AG10803 (cell line): ENCODE data around the gene STAT4.

Source experiments
- DNase-seq: peaks from one replicate; pipeline ENCODE4 v3.0.0; 2010; ENCODE audit warnings: low read depth
- H3K4me3 ChIP-seq: 2 replicates; pipeline ENCODE4 v1.5.1; 2011; ENCODE audit warnings: mild to moderate bottlenecking, low read length, control low read depth
- CTCF ChIP-seq: conservative IDR thresholded peaks from 2 replicates; pipeline ENCODE4 v1.5.1; 2011; ENCODE audit warnings: mild to moderate bottlenecking, low read length, control low read depth, inconsistent platforms

Gene STAT4

DNA sequence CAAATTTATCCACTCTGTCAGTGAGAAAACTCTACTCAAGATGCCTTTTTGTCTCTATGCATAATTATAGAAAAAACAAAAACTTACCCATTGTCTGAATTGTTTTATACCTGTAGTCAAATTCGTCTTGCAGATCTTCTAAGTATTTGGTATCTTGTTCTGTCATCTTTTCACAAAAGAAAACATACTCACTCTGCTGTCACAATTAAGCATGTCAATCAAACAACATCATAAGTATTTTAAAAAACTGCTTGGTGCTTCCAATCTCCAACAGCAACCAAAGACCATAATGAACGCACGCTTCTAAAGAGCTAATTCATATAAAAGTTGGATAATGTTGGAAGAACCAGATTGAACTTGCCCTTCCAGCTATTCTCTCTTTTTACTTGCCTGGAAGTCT lies 81.2 kb downstream of the STAT4 start:
- no peak for TF ChIP-seq CTCF
- H3K4me3 ChIP-seq = no peak overlapping the region
- DNase-seq = no peak

DNA sequence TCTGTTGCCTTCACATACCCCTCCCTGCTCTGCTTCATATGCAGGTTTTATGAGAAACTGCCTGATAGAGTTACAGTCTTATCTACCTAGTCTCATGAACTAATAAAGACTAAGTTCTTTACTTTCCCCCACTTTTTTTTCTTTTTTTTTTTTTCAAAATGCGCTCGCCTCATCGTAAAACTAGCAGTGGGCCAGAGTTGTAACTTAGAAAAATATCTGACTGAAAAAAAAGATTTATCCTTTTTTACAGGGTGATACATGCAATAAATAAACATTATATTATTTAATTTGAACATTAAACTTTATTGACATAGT lies 83.9 kb downstream of the STAT4 start:
- TF ChIP-seq CTCF = no peak

DNA sequence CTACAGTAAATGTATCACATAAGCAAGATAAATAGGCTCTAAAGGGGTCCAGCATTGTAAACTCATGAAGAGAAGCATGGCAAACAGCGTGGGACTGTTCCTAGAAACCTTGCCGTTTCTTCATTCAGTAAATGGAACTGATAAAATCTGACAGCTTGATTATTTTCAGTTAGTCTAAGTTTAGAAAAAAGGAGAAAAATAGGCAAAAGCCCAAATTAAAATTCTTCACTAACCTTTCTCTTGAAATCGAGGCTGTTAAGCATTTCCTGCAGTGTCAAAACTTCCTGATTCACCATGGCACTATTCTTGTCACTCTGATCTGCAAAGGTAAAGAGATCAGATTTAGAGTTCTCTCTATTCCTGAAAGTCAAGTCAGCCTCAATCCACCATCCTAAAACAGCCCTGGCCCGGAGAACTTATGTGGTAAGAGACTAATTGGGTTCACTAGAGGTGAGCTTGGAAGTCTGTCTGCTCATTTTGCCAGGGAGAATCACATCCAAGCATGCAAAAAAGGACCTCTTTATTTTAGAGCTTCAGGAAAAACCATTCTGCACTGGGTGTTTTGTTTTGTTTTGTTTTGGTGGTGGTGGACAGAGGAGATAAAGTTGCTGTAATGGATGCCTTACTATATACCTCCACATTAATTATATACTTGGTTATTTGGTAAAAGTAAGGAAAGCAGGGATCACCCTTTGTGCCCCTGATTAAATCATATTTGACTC lies 84.4 kb downstream of the STAT4 start:
- no peak overlapping the region for H3K4me3 ChIP-seq
- no peak for TF ChIP-seq CTCF
- peak; percentile 17 for DNase-seq

More for the DNA sequence above, 83.9 kb downstream of the STAT4 start:
- H3K4me3 ChIP-seq = no peak overlapping the region
- DNase-seq = no peak

DNA sequence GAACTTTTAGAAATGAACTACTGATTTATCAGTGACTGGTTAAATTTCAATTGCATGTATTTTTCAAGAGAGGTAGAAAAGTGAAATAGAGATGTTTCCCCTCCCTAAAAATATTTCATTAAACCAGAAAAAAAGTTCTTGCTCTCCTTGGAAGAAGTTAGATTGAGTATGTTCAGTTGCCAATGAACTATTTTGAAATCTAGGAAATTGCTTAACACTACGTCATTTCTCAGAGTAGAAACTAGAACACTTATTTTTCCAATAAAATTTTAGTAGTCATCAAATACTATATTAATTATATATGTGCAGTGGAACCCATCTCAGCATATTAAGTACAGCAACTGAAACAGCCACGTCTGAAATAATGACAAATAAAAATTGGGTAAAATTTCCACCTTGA lies 85.0 kb downstream of the STAT4 start:
- TF ChIP-seq CTCF = no peak
- DNase-seq = peak; percentile 37
- no peak overlapping the region for H3K4me3 ChIP-seq

DNA sequence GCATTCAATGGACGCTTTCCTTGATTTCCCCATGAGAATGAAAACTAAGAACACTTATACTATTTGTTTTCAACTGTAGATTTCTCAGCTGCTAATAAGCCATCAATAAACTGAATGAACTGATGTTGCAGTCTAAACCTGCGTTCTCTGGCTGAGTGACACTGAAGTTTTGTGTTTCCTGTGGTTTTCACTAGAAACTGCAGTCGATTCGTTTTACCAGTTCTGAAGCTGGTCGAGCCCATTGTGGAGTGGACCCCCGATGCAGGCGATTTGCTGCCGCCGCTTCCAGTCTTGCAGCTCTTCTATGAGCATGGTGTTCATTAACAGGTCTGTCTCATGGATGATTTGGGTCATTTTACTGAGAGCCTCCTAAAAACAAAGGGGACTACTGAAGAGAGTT lies 86.2 kb downstream of the STAT4 start:
- H3K4me3 ChIP-seq = no peak overlapping the region
- DNase-seq = no peak
- TF ChIP-seq CTCF = no peak

GRCh38 chr2:191063584-191063983 lies 87.2 kb downstream of the STAT4 start:
- no peak for DNase-seq
- no peak overlapping the region for H3K4me3 ChIP-seq
- TF ChIP-seq CTCF = no peak

- H3K4me3 ChIP-seq = no peak overlapping the region
- DNase-seq = no peak
- TF ChIP-seq CTCF = no peak
Measured at GRCh38 chr2:191061381-191061980, 89.3 kb downstream of the STAT4 start.
